ENCODE results near the gene MMP24. TPM values are rescaled to one million over a fixed set of nuclear protein-coding genes. Genes with fewer than 3 reads are reported as not detected.
"Not testable (repeated sequence)": the region's sequence is repeated elsewhere in the genome, so short reads cannot be mapped to it uniquely, and the experiment has no call there.

Gene MMP24
- total RNA-seq, 1 donor from 2014 or later = 15.6 TPM

GRCh38 chr20:35192118-35192872 lies 34.2 kb upstream of the MMP24 start:
- Mint-ChIP-seq H3K9me3 (ENCODE audit: unreplicated experiment) (peaks cover 8% of the 10 kb centered on the region), H3K4me1 (ENCODE audit: low read depth, unreplicated experiment) (peaks cover 6% of the 10 kb centered on the region), H3K27ac (ENCODE audit: unreplicated experiment) (no peak overlapping the region), H3K36me3 (ENCODE audit: low read depth, unreplicated experiment) (no peaks in the 10 kb centered on the region), H3K4me3 (ENCODE audit: unreplicated experiment) (no peak overlapping the region), H3K27me3 (ENCODE audit: low read depth, unreplicated experiment) (no peaks in the 10 kb centered on the region)
- Histone ChIP-seq H4K20me1 (ENCODE audit: insufficient read depth, low read length) (no peaks in the 10 kb centered on the region), H3K79me2 (ENCODE audit: insufficient read depth, low read length) (no peaks in the 10 kb centered on the region), H3K27ac (ENCODE audit: low read depth, low read length) (no peak overlapping the region), H3K36me3 (ENCODE audit: insufficient read depth, low read length) (no peaks in the 10 kb centered on the region), H3K27me3 (ENCODE audit: insufficient read depth, low read length) (no peaks in the 10 kb centered on the region), H3K4me1 (ENCODE audit: insufficient read depth, low read length) (no peaks in the 10 kb centered on the region), H3K4me3 (ENCODE audit: insufficient read depth, low read depth, low read length) (no peak overlapping the region), H2AFZ (ENCODE audit: low read depth, low read length) (no peak overlapping the region), H3K4me2 (ENCODE audit: low read length) (no peak overlapping the region), H3K9me3 (ENCODE audit: insufficient read depth, low read depth, low read length) (no peaks in the 10 kb centered on the region), H3K9ac (ENCODE audit: low read length) (no peak overlapping the region)
- TF ChIP-seq CTCF (IDR thresholded peaks at IDR 0.05; ENCODE audit: insufficient read depth, low read depth, low read length) (no peak), EZH2 (IDR thresholded peaks at IDR 0.05; ENCODE audit: insufficient read depth, low read length) (no peak)
- FAIRE-seq (no peak), DNase-seq (ENCODE audit: low read depth) (no peak)

GRCh38 chr20:35193031-35193791 lies 33.3 kb upstream of the MMP24 start:
- H3K27me3 Mint-ChIP-seq (ENCODE audit: low read depth, unreplicated experiment) = not testable (repeated sequence)

DNA sequence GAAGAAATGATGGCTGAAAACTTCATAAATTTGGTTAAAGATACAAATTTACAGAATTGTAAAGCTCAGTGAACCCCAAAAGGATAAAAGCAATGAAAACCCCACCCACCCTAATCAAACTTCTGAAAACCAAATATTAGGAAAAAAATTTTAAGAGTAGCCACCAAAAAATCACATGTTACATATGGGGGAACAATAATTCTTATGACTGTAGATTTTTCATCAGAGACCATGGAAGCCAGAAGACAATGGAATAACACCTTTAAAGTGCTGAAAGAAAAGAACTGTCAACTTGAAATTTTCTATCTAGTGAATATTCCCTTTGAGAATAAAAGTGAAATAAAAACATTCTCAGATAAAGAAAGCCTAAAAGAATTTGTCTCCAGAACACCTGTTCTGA lies 30.2 kb upstream of the MMP24 start:
- Mint-ChIP-seq H3K9me3 (ENCODE audit: unreplicated experiment) (peaks cover 23% of the 10 kb centered on the region), H3K27ac (ENCODE audit: unreplicated experiment) (no peak overlapping the region), H3K4me3 (ENCODE audit: unreplicated experiment) (no peak overlapping the region), H3K27me3 (ENCODE audit: low read depth, unreplicated experiment) (no peaks in the 10 kb centered on the region), H3K4me1 (ENCODE audit: low read depth, unreplicated experiment) (peaks cover 13% of the 10 kb centered on the region), H3K36me3 (ENCODE audit: low read depth, unreplicated experiment) (peaks cover 4% of the 10 kb centered on the region)
- Histone ChIP-seq H4K20me1 (ENCODE audit: insufficient read depth, low read length) (no peaks in the 10 kb centered on the region), H3K27me3 (ENCODE audit: insufficient read depth, low read length) (no peaks in the 10 kb centered on the region), H3K9ac (ENCODE audit: low read length) (no peak overlapping the region), H3K4me3 (ENCODE audit: insufficient read depth, low read depth, low read length) (no peak overlapping the region), H3K4me2 (ENCODE audit: low read length) (no peak overlapping the region), H3K36me3 (ENCODE audit: insufficient read depth, low read length) (no peaks in the 10 kb centered on the region), H2AFZ (ENCODE audit: low read depth, low read length) (no peak overlapping the region), H3K27ac (ENCODE audit: low read depth, low read length) (no peak overlapping the region), H3K79me2 (ENCODE audit: insufficient read depth, low read length) (no peaks in the 10 kb centered on the region), H3K4me1 (ENCODE audit: insufficient read depth, low read length) (no peaks in the 10 kb centered on the region), H3K9me3 (ENCODE audit: insufficient read depth, low read depth, low read length) (peaks cover 12% of the 10 kb centered on the region)
- FAIRE-seq (no peak), DNase-seq (ENCODE audit: low read depth) (no peak)
- TF ChIP-seq CTCF (IDR thresholded peaks at IDR 0.05; ENCODE audit: insufficient read depth, low read depth, low read length) (no peak), EZH2 (IDR thresholded peaks at IDR 0.05; ENCODE audit: insufficient read depth, low read length) (no peak)

More at GRCh38 chr20:35193031-35193791, 33.3 kb upstream of the MMP24 start:
- not testable (repeated sequence) for H4K20me1 ChIP-seq (ENCODE audit: insufficient read depth, low read length); H3K4me2 ChIP-seq (ENCODE audit: low read length); H3K36me3 Mint-ChIP-seq (ENCODE audit: low read depth, unreplicated experiment); H3K4me1 ChIP-seq (ENCODE audit: insufficient read depth, low read length); H3K27me3 ChIP-seq (ENCODE audit: insufficient read depth, low read length); H3K9ac ChIP-seq (ENCODE audit: low read length); H3K4me1 Mint-ChIP-seq (ENCODE audit: low read depth, unreplicated experiment); H2AFZ ChIP-seq (ENCODE audit: low read depth, low read length); DNase-seq (ENCODE audit: low read depth); H3K4me3 Mint-ChIP-seq (ENCODE audit: unreplicated experiment); H3K9me3 ChIP-seq (ENCODE audit: insufficient read depth, low read depth, low read length); H3K27ac ChIP-seq (ENCODE audit: low read depth, low read length); H3K27ac Mint-ChIP-seq (ENCODE audit: unreplicated experiment); H3K4me3 ChIP-seq (ENCODE audit: insufficient read depth, low read depth, low read length); FAIRE-seq; H3K36me3 ChIP-seq (ENCODE audit: insufficient read depth, low read length); H3K79me2 ChIP-seq (ENCODE audit: insufficient read depth, low read length)
- peaks cover 11% of the 10 kb centered on the region for H3K9me3 Mint-ChIP-seq (ENCODE audit: unreplicated experiment)
